WTC11 (cell line): ENCODE measurements around the gene PDE1C. TPM values are rescaled to one million over a fixed set of nuclear protein-coding genes. Genes with fewer than 3 reads are reported as not detected.

Experiments
- ATAC-seq: fragments of 200-7000 bp; cut with Tn5 transposase; 2 replicates; pipeline ENCODE4 v1.10.0; 2021; ENCODE audit warnings: mild to moderate bottlenecking, moderate library complexity
- CTCF ChIA-PET: fragments of 300-600 bp; sonication (Branson Sonifier 250); formaldehyde crosslinking; loops from one replicate; lab custom pipeline; 2021; ENCODE audit warnings: antibody characterized with exemption; lab: Charles Lee
- POLR2A ChIA-PET: fragments of 350-600 bp; sonication (Branson Sonifier 250); formaldehyde crosslinking; loops from one replicate; lab custom pipeline; 2021; ENCODE audit warnings: antibody characterized with exemption; lab: Charles Lee
- DNase-seq: peaks from one replicate; pipeline ENCODE4 v3.0.0; 2021; ENCODE audit warnings: low spot score
- H3K27ac Mint-ChIP-seq: 2 replicates; pipeline ENCODE4 v1.8.0; 2021; ENCODE audit warnings: mixed read lengths
- H3K27me3 Mint-ChIP-seq: 2 replicates; pipeline ENCODE4 v1.8.0; 2021; ENCODE audit warnings: low read depth, mild to moderate bottlenecking, moderate library complexity, mixed read lengths
- H3K36me3 Mint-ChIP-seq: 2 replicates; pipeline ENCODE4 v1.8.0; 2021; ENCODE audit warnings: mixed read lengths
- H3K4me1 Mint-ChIP-seq: 2 replicates; pipeline ENCODE4 v1.8.0; 2022; ENCODE audit warnings: mixed read lengths
- H3K4me3 Mint-ChIP-seq: 2 replicates; pipeline ENCODE4 v1.8.0; 2021; ENCODE audit warnings: mild to moderate bottlenecking, moderate library complexity, mixed read lengths
- H3K9me3 Mint-ChIP-seq: 2 replicates; pipeline ENCODE4 v1.8.0; 2021; ENCODE audit warnings: mixed read lengths
- HMGA2 ChIP-seq: fragments of 250-450 bp; sonication (Bioruptor Pico); IDR thresholded peaks from 2 replicates; pipeline ENCODE4 v1.4.0; 2021; ENCODE audit warnings: mild to moderate bottlenecking, moderate library complexity
- JAZF1 ChIP-seq: fragments of 250-450 bp; sonication (Bioruptor Pico); IDR thresholded peaks from 2 replicates; pipeline ENCODE4 v1.9.0; 2021; ENCODE audit warnings: moderate library complexity, mild to moderate bottlenecking, inconsistent platforms
- MXD4 ChIP-seq: fragments of 250-450 bp; sonication (Bioruptor Pico); IDR thresholded peaks from 2 replicates; pipeline ENCODE4 v1.8.0; 2021; ENCODE audit warnings: mild to moderate bottlenecking, moderate library complexity, borderline replicate concordance
- MYBL2 ChIP-seq: sonication (generic); formaldehyde crosslinking; IDR thresholded peaks from 2 replicates; pipeline ENCODE4 v1.8.1; 2023; ENCODE audit warnings: mild to moderate bottlenecking, moderate library complexity, missing genetic modification reagents
- NFYB ChIP-seq: sonication (generic); formaldehyde crosslinking; conservative IDR thresholded peaks from 2 replicates; pipeline ENCODE4 v1.8.0; 2022; ENCODE audit warnings: low read depth, missing genetic modification reagents
- PRRX2 ChIP-seq: fragments of 250-450 bp; sonication (Bioruptor Pico); IDR thresholded peaks from 2 replicates; pipeline ENCODE4 v1.8.0; 2021; ENCODE audit warnings: mild to moderate bottlenecking
- SMAD4 ChIP-seq: sonication (generic); formaldehyde crosslinking; IDR thresholded peaks from 2 replicates; pipeline ENCODE4 v1.8.0; 2022; ENCODE audit warnings: mild to moderate bottlenecking, missing genetic modification reagents
- TCF7 ChIP-seq: sonication (generic); formaldehyde crosslinking; IDR thresholded peaks from 2 replicates; pipeline ENCODE4 v1.8.0; 2022; ENCODE audit warnings: mild to moderate bottlenecking, low read depth, missing genetic modification reagents, moderate library complexity
- ZBTB21 ChIP-seq: sonication (generic); formaldehyde crosslinking; IDR thresholded peaks from 2 replicates; pipeline ENCODE4 v1.8.1; 2023; ENCODE audit warnings: mild to moderate bottlenecking, missing genetic modification reagents, borderline replicate concordance
- ZNF219 ChIP-seq: sonication (generic); formaldehyde crosslinking; IDR thresholded peaks from 2 replicates; pipeline ENCODE4 v1.8.0; 2023; ENCODE audit warnings: missing genetic modification reagents, mild to moderate bottlenecking, borderline replicate concordance
- total RNA-seq: library from RNA; stranded (reverse); gene quantifications from 3 replicates; pipeline ENCODE4 v1.2.3, GENCODE V29; 2021
- TF ChIP-seq, protein P1 (sequence below): fragments of 200-600 bp; IDR thresholded peaks from 2 replicates; pipeline ENCODE4 v1.8.0; 2022; ENCODE audit warnings: antibody characterized with exemption
- TF ChIP-seq, protein P2 (sequence below): sonication (generic); formaldehyde crosslinking; conservative IDR thresholded peaks from 2 replicates; pipeline ENCODE4 v1.8.1; 2022; ENCODE audit warnings: mild to moderate bottlenecking, missing genetic modification reagents
- TF ChIP-seq, protein P3 (sequence below): sonication (generic); formaldehyde crosslinking; IDR thresholded peaks from 2 replicates; pipeline ENCODE4 v1.8.0; 2023; ENCODE audit warnings: missing genetic modification reagents, mild to moderate bottlenecking, borderline replicate concordance
- TF ChIP-seq, protein P4 (sequence below): fragments of 250-450 bp; sonication (Bioruptor Pico); IDR thresholded peaks from 2 replicates; pipeline ENCODE4 v1.9.0; 2021; ENCODE audit warnings: moderate library complexity, mild to moderate bottlenecking, inconsistent platforms, borderline replicate concordance
- TF ChIP-seq, protein P5 (sequence below): sonication (generic); formaldehyde crosslinking; IDR thresholded peaks from 2 replicates; pipeline ENCODE4 v1.8.1; 2023; ENCODE audit warnings: mild to moderate bottlenecking, missing genetic modification reagents, borderline replicate concordance
- TF ChIP-seq, protein P6 (sequence below): sonication (generic); formaldehyde crosslinking; IDR thresholded peaks from 2 replicates; pipeline ENCODE4 v1.8.1; 2022; ENCODE audit warnings: missing genetic modification reagents, borderline replicate concordance

PDE1C gene
- total RNA-seq, 1 experiment from 2014 or later, result 0.55 TPM

DNA sequence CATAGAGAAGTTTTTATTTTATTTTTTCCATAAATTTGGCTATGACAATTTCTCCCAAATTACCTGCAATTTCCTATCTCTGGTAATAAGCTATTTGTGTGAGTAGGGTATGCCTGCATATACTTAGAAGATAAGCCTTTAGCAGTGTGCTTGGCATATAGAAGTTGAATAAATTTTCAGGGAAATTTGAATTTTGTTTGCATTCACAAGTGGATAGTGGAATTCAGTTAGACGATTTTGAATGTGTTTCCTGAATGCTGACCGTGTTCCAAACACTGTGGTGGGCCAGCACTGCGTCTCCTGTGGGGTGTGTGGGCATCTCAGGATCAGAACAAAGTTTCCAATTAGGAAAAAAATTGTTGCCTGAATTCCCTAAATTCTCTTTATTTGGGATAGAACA lies 283.9 kb downstream of the PDE1C start (continued):
- TF ChIP-seq, protein P1, sequence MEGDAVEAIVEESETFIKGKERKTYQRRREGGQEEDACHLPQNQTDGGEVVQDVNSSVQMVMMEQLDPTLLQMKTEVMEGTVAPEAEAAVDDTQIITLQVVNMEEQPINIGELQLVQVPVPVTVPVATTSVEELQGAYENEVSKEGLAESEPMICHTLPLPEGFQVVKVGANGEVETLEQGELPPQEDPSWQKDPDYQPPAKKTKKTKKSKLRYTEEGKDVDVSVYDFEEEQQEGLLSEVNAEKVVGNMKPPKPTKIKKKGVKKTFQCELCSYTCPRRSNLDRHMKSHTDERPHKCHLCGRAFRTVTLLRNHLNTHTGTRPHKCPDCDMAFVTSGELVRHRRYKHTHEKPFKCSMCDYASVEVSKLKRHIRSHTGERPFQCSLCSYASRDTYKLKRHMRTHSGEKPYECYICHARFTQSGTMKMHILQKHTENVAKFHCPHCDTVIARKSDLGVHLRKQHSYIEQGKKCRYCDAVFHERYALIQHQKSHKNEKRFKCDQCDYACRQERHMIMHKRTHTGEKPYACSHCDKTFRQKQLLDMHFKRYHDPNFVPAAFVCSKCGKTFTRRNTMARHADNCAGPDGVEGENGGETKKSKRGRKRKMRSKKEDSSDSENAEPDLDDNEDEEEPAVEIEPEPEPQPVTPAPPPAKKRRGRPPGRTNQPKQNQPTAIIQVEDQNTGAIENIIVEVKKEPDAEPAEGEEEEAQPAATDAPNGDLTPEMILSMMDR, result no peak
- TF ChIP-seq ZNF219 (CRISPR knock-in tag), result no peak
- TF ChIP-seq, protein P2, sequence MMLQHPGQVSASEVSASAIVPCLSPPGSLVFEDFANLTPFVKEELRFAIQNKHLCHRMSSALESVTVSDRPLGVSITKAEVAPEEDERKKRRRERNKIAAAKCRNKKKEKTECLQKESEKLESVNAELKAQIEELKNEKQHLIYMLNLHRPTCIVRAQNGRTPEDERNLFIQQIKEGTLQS (CRISPR knock-in tag), result no peak
- TF ChIP-seq, protein P3, sequence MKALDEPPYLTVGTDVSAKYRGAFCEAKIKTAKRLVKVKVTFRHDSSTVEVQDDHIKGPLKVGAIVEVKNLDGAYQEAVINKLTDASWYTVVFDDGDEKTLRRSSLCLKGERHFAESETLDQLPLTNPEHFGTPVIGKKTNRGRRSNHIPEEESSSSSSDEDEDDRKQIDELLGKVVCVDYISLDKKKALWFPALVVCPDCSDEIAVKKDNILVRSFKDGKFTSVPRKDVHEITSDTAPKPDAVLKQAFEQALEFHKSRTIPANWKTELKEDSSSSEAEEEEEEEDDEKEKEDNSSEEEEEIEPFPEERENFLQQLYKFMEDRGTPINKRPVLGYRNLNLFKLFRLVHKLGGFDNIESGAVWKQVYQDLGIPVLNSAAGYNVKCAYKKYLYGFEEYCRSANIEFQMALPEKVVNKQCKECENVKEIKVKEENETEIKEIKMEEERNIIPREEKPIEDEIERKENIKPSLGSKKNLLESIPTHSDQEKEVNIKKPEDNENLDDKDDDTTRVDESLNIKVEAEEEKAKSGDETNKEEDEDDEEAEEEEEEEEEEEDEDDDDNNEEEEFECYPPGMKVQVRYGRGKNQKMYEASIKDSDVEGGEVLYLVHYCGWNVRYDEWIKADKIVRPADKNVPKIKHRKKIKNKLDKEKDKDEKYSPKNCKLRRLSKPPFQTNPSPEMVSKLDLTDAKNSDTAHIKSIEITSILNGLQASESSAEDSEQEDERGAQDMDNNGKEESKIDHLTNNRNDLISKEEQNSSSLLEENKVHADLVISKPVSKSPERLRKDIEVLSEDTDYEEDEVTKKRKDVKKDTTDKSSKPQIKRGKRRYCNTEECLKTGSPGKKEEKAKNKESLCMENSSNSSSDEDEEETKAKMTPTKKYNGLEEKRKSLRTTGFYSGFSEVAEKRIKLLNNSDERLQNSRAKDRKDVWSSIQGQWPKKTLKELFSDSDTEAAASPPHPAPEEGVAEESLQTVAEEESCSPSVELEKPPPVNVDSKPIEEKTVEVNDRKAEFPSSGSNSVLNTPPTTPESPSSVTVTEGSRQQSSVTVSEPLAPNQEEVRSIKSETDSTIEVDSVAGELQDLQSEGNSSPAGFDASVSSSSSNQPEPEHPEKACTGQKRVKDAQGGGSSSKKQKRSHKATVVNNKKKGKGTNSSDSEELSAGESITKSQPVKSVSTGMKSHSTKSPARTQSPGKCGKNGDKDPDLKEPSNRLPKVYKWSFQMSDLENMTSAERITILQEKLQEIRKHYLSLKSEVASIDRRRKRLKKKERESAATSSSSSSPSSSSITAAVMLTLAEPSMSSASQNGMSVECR, result no peak

DNA sequence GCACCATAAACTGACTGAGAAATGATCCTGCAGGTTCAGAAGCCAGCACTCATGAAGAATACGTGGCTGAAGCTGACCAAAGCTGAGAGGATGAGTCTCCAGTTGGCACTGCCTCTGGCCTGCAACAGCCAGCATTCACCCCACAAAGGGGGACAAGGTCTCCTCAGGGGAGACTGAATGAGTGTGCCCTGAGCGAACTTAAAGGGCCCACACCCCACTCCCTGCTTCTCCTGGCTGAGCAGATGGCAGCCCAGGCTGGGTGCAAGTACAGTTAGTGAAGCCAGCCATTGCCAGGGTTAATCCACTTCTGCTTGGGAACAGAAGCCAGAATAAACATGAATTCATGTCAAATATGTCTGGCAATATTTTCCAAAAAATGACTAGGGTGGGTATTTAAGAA lies 285.1 kb downstream of the PDE1C start:
- ChIA-PET CTCF (no interaction called here), POLR2A (no interaction called here)
- Mint-ChIP-seq H3K9me3 (no peaks in the 10 kb centered on the region), H3K36me3 (no peaks in the 10 kb centered on the region), H3K27me3 (peaks cover 94% of the 10 kb centered on the region), H3K4me1 (no peaks in the 10 kb centered on the region), H3K27ac (no peak overlapping the region), H3K4me3 (no peak overlapping the region)
- DNase-seq, result no peak
- ATAC-seq, result no peak
- TF ChIP-seq HMGA2 (CRISPR knock-in tag) (no peak), PRRX2 (no peak), TCF7 (CRISPR knock-in tag) (no peak), MXD4 (CRISPR knock-in tag) (no peak), ZBTB21 (no peak), ZNF219 (CRISPR knock-in tag) (no peak), NFYB (no peak), JAZF1 (CRISPR knock-in tag) (no peak), SMAD4 (CRISPR knock-in tag) (no peak), MYBL2 (no peak)
- TF ChIP-seq, protein P4, sequence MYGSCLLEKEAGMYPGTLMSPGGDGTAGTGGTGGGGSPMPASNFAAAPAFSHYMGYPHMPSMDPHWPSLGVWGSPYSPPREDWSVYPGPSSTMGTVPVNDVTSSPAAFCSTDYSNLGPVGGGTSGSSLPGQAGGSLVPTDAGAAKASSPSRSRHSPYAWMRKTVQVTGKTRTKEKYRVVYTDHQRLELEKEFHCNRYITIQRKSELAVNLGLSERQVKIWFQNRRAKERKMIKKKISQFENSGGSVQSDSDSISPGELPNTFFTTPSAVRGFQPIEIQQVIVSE (CRISPR knock-in tag), result no peak
- TF ChIP-seq, protein P5, sequence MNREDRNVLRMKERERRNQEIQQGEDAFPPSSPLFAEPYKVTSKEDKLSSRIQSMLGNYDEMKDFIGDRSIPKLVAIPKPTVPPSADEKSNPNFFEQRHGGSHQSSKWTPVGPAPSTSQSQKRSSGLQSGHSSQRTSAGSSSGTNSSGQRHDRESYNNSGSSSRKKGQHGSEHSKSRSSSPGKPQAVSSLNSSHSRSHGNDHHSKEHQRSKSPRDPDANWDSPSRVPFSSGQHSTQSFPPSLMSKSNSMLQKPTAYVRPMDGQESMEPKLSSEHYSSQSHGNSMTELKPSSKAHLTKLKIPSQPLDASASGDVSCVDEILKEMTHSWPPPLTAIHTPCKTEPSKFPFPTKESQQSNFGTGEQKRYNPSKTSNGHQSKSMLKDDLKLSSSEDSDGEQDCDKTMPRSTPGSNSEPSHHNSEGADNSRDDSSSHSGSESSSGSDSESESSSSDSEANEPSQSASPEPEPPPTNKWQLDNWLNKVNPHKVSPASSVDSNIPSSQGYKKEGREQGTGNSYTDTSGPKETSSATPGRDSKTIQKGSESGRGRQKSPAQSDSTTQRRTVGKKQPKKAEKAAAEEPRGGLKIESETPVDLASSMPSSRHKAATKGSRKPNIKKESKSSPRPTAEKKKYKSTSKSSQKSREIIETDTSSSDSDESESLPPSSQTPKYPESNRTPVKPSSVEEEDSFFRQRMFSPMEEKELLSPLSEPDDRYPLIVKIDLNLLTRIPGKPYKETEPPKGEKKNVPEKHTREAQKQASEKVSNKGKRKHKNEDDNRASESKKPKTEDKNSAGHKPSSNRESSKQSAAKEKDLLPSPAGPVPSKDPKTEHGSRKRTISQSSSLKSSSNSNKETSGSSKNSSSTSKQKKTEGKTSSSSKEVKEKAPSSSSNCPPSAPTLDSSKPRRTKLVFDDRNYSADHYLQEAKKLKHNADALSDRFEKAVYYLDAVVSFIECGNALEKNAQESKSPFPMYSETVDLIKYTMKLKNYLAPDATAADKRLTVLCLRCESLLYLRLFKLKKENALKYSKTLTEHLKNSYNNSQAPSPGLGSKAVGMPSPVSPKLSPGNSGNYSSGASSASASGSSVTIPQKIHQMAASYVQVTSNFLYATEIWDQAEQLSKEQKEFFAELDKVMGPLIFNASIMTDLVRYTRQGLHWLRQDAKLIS, result no peak
- TF ChIP-seq, protein P3, result no peak
- TF ChIP-seq, protein P6, sequence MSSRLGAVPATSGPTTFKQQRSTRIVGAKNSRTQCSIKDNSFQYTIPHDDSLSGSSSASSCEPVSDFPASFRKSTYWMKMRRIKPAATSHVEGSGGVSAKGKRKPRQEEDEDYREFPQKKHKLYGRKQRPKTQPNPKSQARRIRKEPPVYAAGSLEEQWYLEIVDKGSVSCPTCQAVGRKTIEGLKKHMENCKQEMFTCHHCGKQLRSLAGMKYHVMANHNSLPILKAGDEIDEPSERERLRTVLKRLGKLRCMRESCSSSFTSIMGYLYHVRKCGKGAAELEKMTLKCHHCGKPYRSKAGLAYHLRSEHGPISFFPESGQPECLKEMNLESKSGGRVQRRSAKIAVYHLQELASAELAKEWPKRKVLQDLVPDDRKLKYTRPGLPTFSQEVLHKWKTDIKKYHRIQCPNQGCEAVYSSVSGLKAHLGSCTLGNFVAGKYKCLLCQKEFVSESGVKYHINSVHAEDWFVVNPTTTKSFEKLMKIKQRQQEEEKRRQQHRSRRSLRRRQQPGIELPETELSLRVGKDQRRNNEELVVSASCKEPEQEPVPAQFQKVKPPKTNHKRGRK, result no peak
